HG02970 (cell line): ENCODE data around the gene LY6G6C.
"Not testable (repeated sequence)": the region's sequence is repeated elsewhere in the genome, so short reads cannot be mapped to it uniquely, and the experiment has no call there.

Experiments used
- ATAC-seq: cut with Tn5 transposase; IDR thresholded peaks from one replicate; pipeline ENCODE4 v1.9.1; 2021; ENCODE audit warnings: mild to moderate bottlenecking, moderate library complexity, moderate number of reproducible peaks; ENCODE audit not compliant: unreplicated experiment, low FRiP score

The LY6G6C gene

GRCh38 chr6:31709157-31709556 lies 12.4 kb downstream of the LY6G6C start:
- ATAC-seq = not testable (repeated sequence)

GRCh38 chr6:31708224-31708623 lies 13.3 kb downstream of the LY6G6C start:
- ATAC-seq = no peak

- no peak for ATAC-seq
These were observed 13.8 kb downstream of the LY6G6C start for GRCh38 chr6:31707701-31708100.

- ATAC-seq = no peak
These were observed 14.9 kb downstream of the LY6G6C start, which contains the start of gene LY6G6F for GRCh38 chr6:31706599-31706998. LY6G6F (plus strand) TSS chr6:31706866; CDS start chr6:31706907, 41 bp downstream.

- no peak for ATAC-seq
These were observed 15.6 kb downstream of the LY6G6C start for GRCh38 chr6:31705931-31706330.

GRCh38 chr6:31702819-31703716 lies 18.5 kb downstream of the LY6G6C start, which contains the start of gene ABHD16A:
ABHD16A (minus strand) TSS chr6:31703324; CDS start chr6:31703281, 43 bp downstream.
- ATAC-seq = peak; percentile 93

GRCh38 chr6:31702405-31702818 lies 19.1 kb downstream of the LY6G6C start:
- ATAC-seq = no peak

GRCh38 chr6:31701666-31702404 lies 19.7 kb downstream of the LY6G6C start:
- no peak for ATAC-seq

- ATAC-seq = no peak
These were observed 20.7 kb downstream of the LY6G6C start for GRCh38 chr6:31700740-31701401.

- no peak for ATAC-seq
These were observed 24.0 kb downstream of the LY6G6C start for GRCh38 chr6:31697555-31697954.

- no peak for ATAC-seq
These were observed 28.0 kb downstream of the LY6G6C start for GRCh38 chr6:31693535-31693934.

GRCh38 chr6:31692886-31693285 lies 28.7 kb downstream of the LY6G6C start:
- ATAC-seq = no peak

GRCh38 chr6:31692353-31692752 lies 29.2 kb downstream of the LY6G6C start:
- ATAC-seq = no peak

GRCh38 chr6:31691564-31692108 lies 29.9 kb downstream of the LY6G6C start:
- ATAC-seq = no peak

GRCh38 chr6:31691078-31691463 lies 30.5 kb downstream of the LY6G6C start:
- no peak for ATAC-seq

GRCh38 chr6:31690231-31691077 lies 31.1 kb downstream of the LY6G6C start:
- ATAC-seq = no peak

- no peak for ATAC-seq
These were observed 32.1 kb downstream of the LY6G6C start for GRCh38 chr6:31689249-31690110.

- no peak for ATAC-seq
These were observed 33.5 kb downstream of the LY6G6C start for GRCh38 chr6:31687860-31688693.
